H9 (cell line): ENCODE results near the gene NDUFS2. TPM values are rescaled to one million over a fixed set of nuclear protein-coding genes. Genes with fewer than 3 reads are reported as not detected.

Source experiments
- DNase-seq: peaks from one replicate; pipeline ENCODE4 v3.0.0-alpha.2; 2017
- H2AFZ ChIP-seq: one replicate; pipeline ENCODE4 v1.6.1; 2013; ENCODE audit warnings: mild to moderate bottlenecking, low read length, control low read depth, moderate library complexity
- H2AK5ac ChIP-seq: 2 replicates; pipeline ENCODE4 v1.6.1; 2013; ENCODE audit warnings: low read length, control low read depth, mixed read lengths; ENCODE audit not compliant: insufficient read length
- H2BK120ac ChIP-seq: one replicate; pipeline ENCODE4 v1.6.1; 2013; ENCODE audit warnings: low read depth, mild to moderate bottlenecking, low read length, control low read depth, inconsistent platforms; ENCODE audit not compliant: poor library complexity, severe bottlenecking
- H2BK12ac ChIP-seq: 2 replicates; pipeline ENCODE4 v1.6.1; 2013; ENCODE audit warnings: low read length, control low read depth, mixed read lengths, low read depth; ENCODE audit not compliant: insufficient read length
- H2BK15ac ChIP-seq: 2 replicates; pipeline ENCODE4 v1.6.1; 2013; ENCODE audit warnings: low read depth, low read length, control low read depth
- H2BK20ac ChIP-seq: one replicate; pipeline ENCODE4 v1.6.1; 2013; ENCODE audit warnings: low read depth, mild to moderate bottlenecking, low read length, control low read depth, inconsistent platforms; ENCODE audit not compliant: poor library complexity, severe bottlenecking
- H2BK5ac ChIP-seq: 2 replicates; pipeline ENCODE4 v1.6.1; 2013; ENCODE audit warnings: low read length, control low read depth, mixed read lengths; ENCODE audit not compliant: insufficient read length
- H3K14ac ChIP-seq: 2 replicates; pipeline ENCODE4 v1.6.1; 2013; ENCODE audit warnings: low read length, control low read depth; ENCODE audit not compliant: insufficient read depth
- H3K18ac ChIP-seq: 2 replicates; pipeline ENCODE4 v1.6.1; 2013; ENCODE audit warnings: low read depth, mild to moderate bottlenecking, mixed read lengths, low read length, control low read depth; ENCODE audit not compliant: insufficient read length
- H3K23ac ChIP-seq: 2 replicates; pipeline ENCODE4 v1.6.1; 2013; ENCODE audit warnings: low read length, control low read depth, mixed read lengths, low read depth; ENCODE audit not compliant: insufficient read length
- H3K23me2 ChIP-seq: 2 replicates; pipeline ENCODE4 v1.6.1; 2013; ENCODE audit warnings: low read depth, mild to moderate bottlenecking, mixed read lengths, low read length, control low read depth; ENCODE audit not compliant: insufficient read length, poor library complexity, severe bottlenecking
- H3K27ac ChIP-seq: 2 replicates; pipeline ENCODE4 v1.5.1; 2013; ENCODE audit warnings: low read length, control low read depth, mixed read lengths, low read depth; ENCODE audit not compliant: insufficient read length
- H3K27me3 ChIP-seq: 2 replicates; pipeline ENCODE4 v1.6.1; 2013; ENCODE audit warnings: low read length, control low read depth, inconsistent platforms; ENCODE audit not compliant: insufficient read depth
- H3K4ac ChIP-seq: 2 replicates; pipeline ENCODE4 v1.6.1; 2013; ENCODE audit warnings: low read depth, mild to moderate bottlenecking, control low read depth, inconsistent platforms, low read length, moderate library complexity
- H3K4me1 ChIP-seq: 2 replicates; pipeline ENCODE4 v1.6.1; 2013; ENCODE audit warnings: low read length, control low read depth, inconsistent platforms; ENCODE audit not compliant: insufficient read depth
- H3K4me2 ChIP-seq: 2 replicates; pipeline ENCODE4 v1.6.1; 2013; ENCODE audit warnings: low read length, control low read depth, mixed read lengths; ENCODE audit not compliant: insufficient read length, insufficient read depth
- H3K56ac ChIP-seq: 2 replicates; pipeline ENCODE4 v1.6.1; 2013; ENCODE audit warnings: low read depth, mild to moderate bottlenecking, mixed read lengths, low read length, control low read depth; ENCODE audit not compliant: insufficient read length
- H3K79me1 ChIP-seq: 2 replicates; pipeline ENCODE4 v1.6.1; 2013; ENCODE audit warnings: low read depth, mild to moderate bottlenecking, moderate library complexity, low read length, control low read depth, inconsistent platforms; ENCODE audit not compliant: insufficient read depth, poor library complexity, severe bottlenecking
- H3K79me2 ChIP-seq: 2 replicates; pipeline ENCODE4 v1.6.1; 2013; ENCODE audit warnings: low read length, control low read depth, inconsistent platforms; ENCODE audit not compliant: insufficient read depth
- H3K9ac ChIP-seq: 2 replicates; pipeline ENCODE4 v1.6.1; 2013; ENCODE audit warnings: low read length, control low read depth, mixed read lengths; ENCODE audit not compliant: insufficient read length; ENCODE audit errors: extremely low read depth
- H3K9me3 ChIP-seq: one replicate; pipeline ENCODE4 v1.6.1; 2013; ENCODE audit warnings: low read depth, low read length, inconsistent platforms; ENCODE audit not compliant: control insufficient read depth
- H3T11ph ChIP-seq: one replicate; pipeline ENCODE4 v1.6.1; 2013; ENCODE audit warnings: mild to moderate bottlenecking, low read length, control low read depth, inconsistent platforms
- H4K20me1 ChIP-seq: one replicate; pipeline ENCODE4 v1.6.1; 2013; ENCODE audit not compliant: control insufficient read depth, insufficient read length, insufficient read depth
- H4K5ac ChIP-seq: 2 replicates; pipeline ENCODE4 v1.6.1; 2013; ENCODE audit warnings: low read depth, mild to moderate bottlenecking, mixed read lengths, low read length, control low read depth; ENCODE audit not compliant: insufficient read length
- H4K8ac ChIP-seq: replicated peaks from 2 replicates; pipeline ENCODE4 v1.6.1; 2013; ENCODE audit warnings: low read length, control low read depth, mixed read lengths, low read depth; ENCODE audit not compliant: insufficient read length
- H4K91ac ChIP-seq: 2 replicates; pipeline ENCODE4 v1.6.1; 2013; ENCODE audit warnings: low read depth, mild to moderate bottlenecking, moderate library complexity, mixed read lengths, low read length, control low read depth; ENCODE audit not compliant: insufficient read length
- H3K27ac Mint-ChIP-seq, 3 experiments: 2 replicates in 2 of 3; 3 replicates in 1 of 3; pipeline ENCODE4 v1.8.0; 2020 to 2021; ENCODE audit warnings: mixed read lengths in 3 of 3, mild to moderate bottlenecking in 1 of 3, moderate library complexity in 1 of 3
- H3K27me3 Mint-ChIP-seq: 2 replicates; pipeline ENCODE4 v1.8.0; 2021; ENCODE audit warnings: low read depth, mild to moderate bottlenecking, moderate library complexity, mixed read lengths
- H3K36me3 Mint-ChIP-seq, 3 experiments: 2 replicates in 2 of 3; 3 replicates in 1 of 3; pipeline ENCODE4 v1.8.0; 2020 to 2021; ENCODE audit warnings: low read depth in 3 of 3, mixed read lengths in 3 of 3; ENCODE audit not compliant: insufficient read depth in 1 of 3
- H3K4me1 Mint-ChIP-seq, 2 experiments: 2 replicates each; pipeline ENCODE4 v1.8.0; 2020; ENCODE audit warnings: mixed read lengths in 2 of 2
- H3K4me3 Mint-ChIP-seq, 2 experiments: 2 replicates in 1 of 2; 3 replicates in 1 of 2; pipeline ENCODE4 v1.8.0; 2020 to 2021; ENCODE audit warnings: mild to moderate bottlenecking in 2 of 2, mixed read lengths in 2 of 2, moderate library complexity in 1 of 2
- H3K9me3 Mint-ChIP-seq, 2 experiments: 2 replicates in 1 of 2; 3 replicates in 1 of 2; pipeline ENCODE4 v1.8.0; 2020; ENCODE audit warnings: mild to moderate bottlenecking in 2 of 2, mixed read lengths in 2 of 2, moderate library complexity in 1 of 2
- WGBS: extraction: QIAGEN DNeasy Blood & Tissue Kit; methylation state at CpG from one replicate; pipeline ENCODE4 v1.1.7; 2013; ENCODE audit warnings: missing lambda C conversion rate, low lambda C conversion rate, mixed read lengths; ENCODE audit not compliant: insufficient read length; ENCODE audit errors: extremely low coverage; 5-methylcytosine and 5-hydroxymethylcytosine counted together
- total RNA-seq: library from RNA; stranded (reverse); gene quantifications from 2 replicates; pipeline ENCODE4 v1.2.1, GENCODE V29; 2021
- TF ChIP-seq, protein P1 (sequence below): fragments of 200-600 bp; sonication (generic); conservative IDR thresholded peaks from 3 replicates; pipeline ENCODE4 v1.8.0; 2021; ENCODE audit warnings: antibody characterized with exemption, mild to moderate bottlenecking

The NDUFS2 gene
- total RNA-seq, 1 experiment from 2014 or later: 84.5 TPM

DNA sequence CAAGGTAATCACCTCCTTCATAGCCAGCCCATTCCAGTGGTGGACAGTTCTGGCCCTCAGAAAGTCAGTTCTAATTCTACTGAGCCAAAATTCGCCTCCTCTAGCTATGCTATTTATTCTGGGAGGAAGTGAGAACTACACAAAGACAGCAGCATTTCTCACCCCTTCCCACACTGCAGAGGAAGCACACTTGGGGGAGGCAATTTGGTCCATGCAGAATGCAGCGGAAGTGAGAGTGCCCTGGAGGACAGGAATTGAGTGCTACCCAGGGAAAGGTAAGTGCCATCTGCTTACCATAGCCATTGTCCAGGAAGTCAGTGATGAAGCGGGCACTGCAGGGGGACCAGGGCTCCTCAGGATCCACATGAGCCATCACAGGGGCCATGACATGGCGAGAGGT, 7.0 kb upstream of the NDUFS2 start:
- peaks cover 42 to 47% of the 10 kb centered on the region in 2 experiments for H3K4me1 Mint-ChIP-seq
- H3K36me3 Mint-ChIP-seq: peaks cover 0 to 29% (median 16%) of the 10 kb centered on the region in 3 experiments; a peak in 4 of 7 replicates
- Histone ChIP-seq H3K9me3 (no peaks in the 10 kb centered on the region), H3K4me2 (no peak overlapping the region), H3K27me3 (no peaks in the 10 kb centered on the region), H2AFZ (no peak overlapping the region), H3K14ac (no peak overlapping the region), H2BK5ac (no peak overlapping the region), H2BK15ac (no peak overlapping the region), H3K79me1 (no peaks in the 10 kb centered on the region), H3K18ac (no peak overlapping the region), H4K8ac (no peak overlapping the region), H4K20me1 (no peaks in the 10 kb centered on the region), H3K23ac (no peak overlapping the region), H2AK5ac (no peak overlapping the region), H3K9ac (no peak overlapping the region), H3K56ac (no peak overlapping the region), H2BK12ac (no peak overlapping the region), H3K79me2 (no peaks in the 10 kb centered on the region), H3K23me2 (peaks cover 4% of the 10 kb centered on the region), H3K4ac (no peak overlapping the region), H2BK20ac (no peak overlapping the region), H4K5ac (no peak overlapping the region), H4K91ac (no peak overlapping the region), H3K4me1 (peaks cover 13% of the 10 kb centered on the region), H2BK120ac (no peak overlapping the region), H3K27ac (no peak overlapping the region), H3T11ph (no peak overlapping the region)
- no peaks in the 10 kb centered on the region; a peak in 1 of 5 replicates for H3K9me3 Mint-ChIP-seq
- H3K27ac Mint-ChIP-seq: no peak overlapping the region; a peak in 1 of 7 replicates
- TF ChIP-seq, protein P1, sequence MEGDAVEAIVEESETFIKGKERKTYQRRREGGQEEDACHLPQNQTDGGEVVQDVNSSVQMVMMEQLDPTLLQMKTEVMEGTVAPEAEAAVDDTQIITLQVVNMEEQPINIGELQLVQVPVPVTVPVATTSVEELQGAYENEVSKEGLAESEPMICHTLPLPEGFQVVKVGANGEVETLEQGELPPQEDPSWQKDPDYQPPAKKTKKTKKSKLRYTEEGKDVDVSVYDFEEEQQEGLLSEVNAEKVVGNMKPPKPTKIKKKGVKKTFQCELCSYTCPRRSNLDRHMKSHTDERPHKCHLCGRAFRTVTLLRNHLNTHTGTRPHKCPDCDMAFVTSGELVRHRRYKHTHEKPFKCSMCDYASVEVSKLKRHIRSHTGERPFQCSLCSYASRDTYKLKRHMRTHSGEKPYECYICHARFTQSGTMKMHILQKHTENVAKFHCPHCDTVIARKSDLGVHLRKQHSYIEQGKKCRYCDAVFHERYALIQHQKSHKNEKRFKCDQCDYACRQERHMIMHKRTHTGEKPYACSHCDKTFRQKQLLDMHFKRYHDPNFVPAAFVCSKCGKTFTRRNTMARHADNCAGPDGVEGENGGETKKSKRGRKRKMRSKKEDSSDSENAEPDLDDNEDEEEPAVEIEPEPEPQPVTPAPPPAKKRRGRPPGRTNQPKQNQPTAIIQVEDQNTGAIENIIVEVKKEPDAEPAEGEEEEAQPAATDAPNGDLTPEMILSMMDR: no peak
- H3K27me3 Mint-ChIP-seq: no peaks in the 10 kb centered on the region
- no CpG with 5 or more reads among the region's 4 CpGs for WGBS
- H3K4me3 Mint-ChIP-seq: peak overlapping the region in 1 of 2 experiments; percentile 28; a peak in 1 of 5 replicates
- DNase-seq: no peak
